GM18873 (cell line): ENCODE data around the gene CCDC121.
"Not testable (repeated sequence)": the region's sequence is repeated elsewhere in the genome, so short reads cannot be mapped to it uniquely, and the experiment has no call there.

Source experiments
- ATAC-seq: cut with Tn5 transposase; IDR thresholded peaks from one replicate; pipeline ENCODE4 v1.9.1; 2021; ENCODE audit warnings: mild to moderate bottlenecking, moderate library complexity, moderate number of reproducible peaks; ENCODE audit not compliant: unreplicated experiment, low FRiP score

CCDC121 gene

GRCh38 chr2:27638037-27638637 is 9.3 kb upstream of the CCDC121 start:
- no peak for ATAC-seq

- no peak for ATAC-seq
Measured at GRCh38 chr2:27636766-27637165, 8.0 kb upstream of the CCDC121 start.

- no peak for ATAC-seq
Measured at GRCh38 chr2:27634291-27634690, 5.5 kb upstream of the CCDC121 start.

GRCh38 chr2:27630257-27630656 is 1.4 kb upstream of the CCDC121 start:
- not testable (repeated sequence) for ATAC-seq

GRCh38 chr2:27627963-27628766 is 647 bp downstream of the CCDC121 start:
- no peak for ATAC-seq

- ATAC-seq = not testable (repeated sequence)
Measured at GRCh38 chr2:27626921-27627320, 1.9 kb downstream of the CCDC121 start.

- ATAC-seq = not testable (repeated sequence)
Measured at GRCh38 chr2:27626323-27626722, 2.5 kb downstream of the CCDC121 start.

- no peak for ATAC-seq
Measured at GRCh38 chr2:27624943-27625342, 3.9 kb downstream of the CCDC121 start.

GRCh38 chr2:27622921-27623384 is 5.9 kb downstream of the CCDC121 start:
- ATAC-seq = no peak

GRCh38 chr2:27621524-27621923 is 7.3 kb downstream of the CCDC121 start:
- no peak for ATAC-seq

- no peak for ATAC-seq
Measured at GRCh38 chr2:27615316-27615715, 13.5 kb downstream of the CCDC121 start.

GRCh38 chr2:27613985-27614384 is 14.8 kb downstream of the CCDC121 start:
- no peak for ATAC-seq

- no peak for ATAC-seq
Measured at GRCh38 chr2:27606611-27607010, 22.2 kb downstream of the CCDC121 start.

- ATAC-seq = no peak
Measured at GRCh38 chr2:27596627-27597026, 32.2 kb downstream of the CCDC121 start.

GRCh38 chr2:27595412-27595811 is 33.4 kb downstream of the CCDC121 start:
- not testable (repeated sequence) for ATAC-seq

- ATAC-seq = not testable (repeated sequence)
Measured at GRCh38 chr2:27594020-27594703, 34.6 kb downstream of the CCDC121 start.

- ATAC-seq = no peak
Measured at GRCh38 chr2:27593240-27593639, 35.6 kb downstream of the CCDC121 start.

- no peak for ATAC-seq
Measured at GRCh38 chr2:27591745-27592144, 37.1 kb downstream of the CCDC121 start.

GRCh38 chr2:27588308-27588707 is 40.5 kb downstream of the CCDC121 start:
- no peak for ATAC-seq

GRCh38 chr2:27587025-27587424 is 41.8 kb downstream of the CCDC121 start:
- no peak for ATAC-seq

- no peak for ATAC-seq
Measured at GRCh38 chr2:27584597-27584996, 44.2 kb downstream of the CCDC121 start.
